Raji (cell line): ENCODE data around the gene PIGH.

ENCODE experiments used
- POLR2A ChIP-seq: IDR thresholded peaks from 2 replicates; pipeline ENCODE4 v1.6.1; 2011; ENCODE audit warnings: low read depth, low read length, control low read depth; ENCODE audit not compliant: insufficient read depth

The PIGH gene

GRCh38 chr14:67580336-67581171 lies 19.5 kb downstream of the PIGH start:
- no peak for TF ChIP-seq POLR2A

- TF ChIP-seq POLR2A = no peak
Measured at GRCh38 chr14:67579636-67580035, 20.4 kb downstream of the PIGH start.

- TF ChIP-seq POLR2A = no peak
Measured at GRCh38 chr14:67579040-67579439, 21.0 kb downstream of the PIGH start.

GRCh38 chr14:67577909-67578749 lies 21.9 kb downstream of the PIGH start:
- TF ChIP-seq POLR2A = no peak

GRCh38 chr14:67577181-67577808 lies 22.8 kb downstream of the PIGH start:
- no peak for TF ChIP-seq POLR2A

- no peak for TF ChIP-seq POLR2A
Measured at GRCh38 chr14:67576216-67576955, 23.7 kb downstream of the PIGH start.

GRCh38 chr14:67575684-67576083 lies 24.4 kb downstream of the PIGH start:
- TF ChIP-seq POLR2A = no peak

GRCh38 chr14:67574806-67575205 lies 25.3 kb downstream of the PIGH start:
- TF ChIP-seq POLR2A = no peak

- no peak for TF ChIP-seq POLR2A
Measured at GRCh38 chr14:67574156-67574555, 25.9 kb downstream of the PIGH start.

- no peak for TF ChIP-seq POLR2A
Measured at GRCh38 chr14:67573228-67574010, 26.6 kb downstream of the PIGH start.

- no peak for TF ChIP-seq POLR2A
Measured at GRCh38 chr14:67572608-67573007, 27.5 kb downstream of the PIGH start.

- no peak for TF ChIP-seq POLR2A
Measured at GRCh38 chr14:67571991-67572323, 28.1 kb downstream of the PIGH start.

- TF ChIP-seq POLR2A = no peak
Measured at GRCh38 chr14:67571275-67571990, 28.6 kb downstream of the PIGH start.

GRCh38 chr14:67570453-67570852 lies 29.6 kb downstream of the PIGH start:
- no peak for TF ChIP-seq POLR2A
